Muscle layer of duodenum (tissue), 2 donors: ENCODE results near the gene RPUSD4.

Experiments
- H3K27ac ChIP-seq: one replicate; pipeline ENCODE4 v1.7.0; 2013; ENCODE audit warnings: mild to moderate bottlenecking, low read length
- H3K27me3 ChIP-seq: one replicate; pipeline ENCODE4 v1.7.0; 2013; ENCODE audit warnings: low read depth, mild to moderate bottlenecking, control low read depth, low read length
- H3K36me3 ChIP-seq, 2 donors: one replicate each; pipeline ENCODE4 v1.7.0; 2013; ENCODE audit warnings: low read length in 2 of 2, control low read depth in 1 of 2, mild to moderate bottlenecking in 1 of 2; ENCODE audit not compliant: insufficient read depth in 2 of 2, control insufficient read depth in 1 of 2
- H3K4me1 ChIP-seq, 2 donors: one replicate each; pipeline ENCODE4 v1.7.0; 2013; ENCODE audit warnings: low read length in 2 of 2, mild to moderate bottlenecking in 2 of 2, control low read depth in 1 of 2, moderate library complexity in 1 of 2; ENCODE audit not compliant: insufficient read depth in 2 of 2, control insufficient read depth in 1 of 2
- H3K4me3 ChIP-seq, 2 donors: one replicate each; pipeline ENCODE4 v1.7.0; 2013; ENCODE audit warnings: low read length in 2 of 2, low read depth in 1 of 2, mild to moderate bottlenecking in 1 of 2
- H3K9me3 ChIP-seq, 2 donors: one replicate each; pipeline ENCODE4 v1.7.0; 2013; ENCODE audit warnings: low read length in 2 of 2, control low read depth in 1 of 2, mild to moderate bottlenecking in 1 of 2; ENCODE audit not compliant: control insufficient read depth in 1 of 2
- donor health status: healthy.

The RPUSD4 gene

GRCh38 chr11:126229858-126230540 lies 18.5 kb upstream of the RPUSD4 start:
- H3K4me3 ChIP-seq: no peak overlapping the region
- H3K27me3 ChIP-seq: no peaks in the 10 kb centered on the region
- no peaks in the 10 kb centered on the region for H3K9me3 ChIP-seq
- H3K4me1 ChIP-seq: no peaks in the 10 kb centered on the region
- no peak overlapping the region for H3K27ac ChIP-seq
- H3K36me3 ChIP-seq: peaks cover 0 to 20% of the 10 kb centered on the region in 2 donors

GRCh38 chr11:126226334-126227084 lies 15.1 kb upstream of the RPUSD4 start:
- Histone ChIP-seq H3K27ac (no peak overlapping the region), H3K9me3 (no peaks in the 10 kb centered on the region), H3K27me3 (no peaks in the 10 kb centered on the region), H3K4me1 (no peaks in the 10 kb centered on the region), H3K36me3 (peaks cover 0 to 20% of the 10 kb centered on the region in 2 donors), H3K4me3 (no peak overlapping the region)

- Histone ChIP-seq H3K27me3 (no peaks in the 10 kb centered on the region), H3K27ac (no peak overlapping the region), H3K4me3 (no peak overlapping the region), H3K36me3 (peaks cover 0 to 12% of the 10 kb centered on the region in 2 donors), H3K9me3 (no peaks in the 10 kb centered on the region), H3K4me1 (no peaks in the 10 kb centered on the region)
These were observed 13.8 kb upstream of the RPUSD4 start for GRCh38 chr11:126225295-126225665.

GRCh38 chr11:126224647-126225294 lies 13.3 kb upstream of the RPUSD4 start:
- Histone ChIP-seq H3K4me3 (no peak overlapping the region), H3K4me1 (no peaks in the 10 kb centered on the region), H3K36me3 (peaks cover 0 to 7% of the 10 kb centered on the region in 2 donors), H3K27me3 (no peaks in the 10 kb centered on the region), H3K9me3 (no peaks in the 10 kb centered on the region), H3K27ac (no peak overlapping the region)

GRCh38 chr11:126219547-126219946 lies 8.1 kb upstream of the RPUSD4 start:
- Histone ChIP-seq H3K9me3 (no peaks in the 10 kb centered on the region), H3K4me3 (no peak overlapping the region), H3K4me1 (no peaks in the 10 kb centered on the region), H3K36me3 (no peaks in the 10 kb centered on the region), H3K27ac (no peak overlapping the region), H3K27me3 (no peaks in the 10 kb centered on the region)

GRCh38 chr11:126217491-126217890 lies 6.0 kb upstream of the RPUSD4 start:
- Histone ChIP-seq H3K4me3 (no peak overlapping the region), H3K27me3 (no peaks in the 10 kb centered on the region), H3K27ac (no peak overlapping the region), H3K4me1 (peaks cover under 1 to 9% of the 10 kb centered on the region in 2 donors), H3K9me3 (no peaks in the 10 kb centered on the region), H3K36me3 (no peaks in the 10 kb centered on the region)

GRCh38 chr11:126216526-126217305 lies 5.3 kb upstream of the RPUSD4 start:
- H3K36me3 ChIP-seq: no peaks in the 10 kb centered on the region
- peaks cover 3 to 15% of the 10 kb centered on the region in 2 donors for H3K4me1 ChIP-seq
- no peaks in the 10 kb centered on the region for H3K27me3 ChIP-seq
- H3K4me3 ChIP-seq: no peak overlapping the region
- no peaks in the 10 kb centered on the region for H3K9me3 ChIP-seq
- H3K27ac ChIP-seq: no peak overlapping the region

GRCh38 chr11:126214841-126215240 lies 3.4 kb upstream of the RPUSD4 start:
- no peaks in the 10 kb centered on the region for H3K27me3 ChIP-seq
- no peaks in the 10 kb centered on the region for H3K9me3 ChIP-seq
- H3K4me3 ChIP-seq: peak overlapping the region in 1 of 2 donors; percentile 23
- no peak overlapping the region for H3K27ac ChIP-seq
- H3K4me1 ChIP-seq: peaks cover 9 to 21% of the 10 kb centered on the region in 2 donors
- H3K36me3 ChIP-seq: peaks cover 0 to 2% of the 10 kb centered on the region in 2 donors

- H3K36me3 ChIP-seq: peaks cover 2 to 6% of the 10 kb centered on the region in 2 donors
- H3K27ac ChIP-seq: no peak overlapping the region
- peak overlapping the region in 1 of 2 donors; percentile 23 for H3K4me3 ChIP-seq
- H3K9me3 ChIP-seq: no peaks in the 10 kb centered on the region
- no peaks in the 10 kb centered on the region for H3K27me3 ChIP-seq
- peaks cover 9 to 21% of the 10 kb centered on the region in 2 donors for H3K4me1 ChIP-seq
These were observed 3.0 kb upstream of the RPUSD4 start for GRCh38 chr11:126214441-126214840.

GRCh38 chr11:126212089-126212660 lies 725 bp upstream of the RPUSD4 start:
- Histone ChIP-seq H3K27me3 (no peaks in the 10 kb centered on the region), H3K27ac (peak overlapping the region; percentile 32), H3K4me3 (peak overlapping the region; percentile 97 to 99), H3K4me1 (peaks cover 9 to 21% of the 10 kb centered on the region in 2 donors), H3K9me3 (no peaks in the 10 kb centered on the region), H3K36me3 (peaks cover 9 to 17% of the 10 kb centered on the region in 2 donors)
